ENCODE results near the gene MSI2. TPM values are rescaled to one million over a fixed set of nuclear protein-coding genes. Genes with fewer than 3 reads are reported as not detected.
A peak's percentile ranks its signal among the peaks of the same experiment; 100 is the strongest.
"Not testable (repeated sequence)": the region's sequence is repeated elsewhere in the genome, so short reads cannot be mapped to it uniquely, and the experiment has no call there.

The MSI2 gene
- 100 to 1,000 TPM; 112 to 119 TPM for total RNA-seq

GRCh38 chr17:57255776-57256681, at the start of gene MSI2:
Gene MSI2, plus strand, starts transcription at chr17:57256523. Its CDS starts 220 bp downstream, at chr17:57256743.
- Mint-ChIP-seq H3K4me3 (peak within 1 kb of the TSS; percentile 91 to 98), H3K27ac (peak within 1 kb of the TSS; percentile 91), H3K27me3 (ENCODE audit: low read depth) (no peaks in the 10 kb centered on the region), H3K4me1 (ENCODE audit: low read depth) (peaks cover 41% of the 10 kb centered on the region), H3K36me3 (ENCODE audit: insufficient read depth in 2 of 2) (peaks cover 8 to 10% of the 10 kb centered on the region in 2 donors), H3K9me3 (no peaks in the 10 kb centered on the region)
- DNase-seq (peak; percentile 89 to 91), ATAC-seq (replicated peaks in 1 of 2) (peak; percentile 84 to 87)

- no peak for ATAC-seq (replicated peaks in 1 of 2)
- peaks cover 12% of the 10 kb centered on the region for H3K27me3 Mint-ChIP-seq (ENCODE audit: low read depth)
Measured at GRCh38 chr17:57206928-57207327, 49.4 kb upstream of the MSI2 start.

GRCh38 chr17:57207396-57207795, 48.9 kb upstream of the MSI2 start:
- H3K4me1 Mint-ChIP-seq (ENCODE audit: low read depth): no peaks in the 10 kb centered on the region
- no peak overlapping the region for H3K27ac Mint-ChIP-seq
- H3K9me3 Mint-ChIP-seq: no peaks in the 10 kb centered on the region
- DNase-seq (no peak), ATAC-seq (replicated peaks in 1 of 2) (no peak)
- peaks cover 0 to 3% of the 10 kb centered on the region in 2 donors for H3K36me3 Mint-ChIP-seq (ENCODE audit: insufficient read depth in 2 of 2)
- peaks cover 17% of the 10 kb centered on the region for H3K27me3 Mint-ChIP-seq (ENCODE audit: low read depth)
- H3K4me3 Mint-ChIP-seq: no peak overlapping the region

More at GRCh38 chr17:57206928-57207327, 49.4 kb upstream of the MSI2 start:
- Mint-ChIP-seq H3K36me3 (ENCODE audit: insufficient read depth in 2 of 2) (peaks cover 0 to 3% of the 10 kb centered on the region in 2 donors), H3K4me1 (ENCODE audit: low read depth) (no peaks in the 10 kb centered on the region), H3K27ac (no peak overlapping the region), H3K4me3 (no peak overlapping the region), H3K9me3 (no peaks in the 10 kb centered on the region)
- DNase-seq: no peak

GRCh38 chr17:57210224-57210553, 46.1 kb upstream of the MSI2 start:
- Mint-ChIP-seq H3K4me3 (no peak overlapping the region), H3K36me3 (ENCODE audit: insufficient read depth in 2 of 2) (peaks cover 0 to 3% of the 10 kb centered on the region in 2 donors), H3K27ac (no peak overlapping the region), H3K4me1 (ENCODE audit: low read depth) (no peaks in the 10 kb centered on the region), H3K9me3 (no peaks in the 10 kb centered on the region), H3K27me3 (ENCODE audit: low read depth) (peaks cover 23% of the 10 kb centered on the region)
- DNase-seq: no peak
- no peak for ATAC-seq (replicated peaks in 1 of 2)

GRCh38 chr17:57210972-57211411, 45.3 kb upstream of the MSI2 start:
- Mint-ChIP-seq H3K27me3 (ENCODE audit: low read depth) (peaks cover 28% of the 10 kb centered on the region), H3K27ac (no peak overlapping the region), H3K4me3 (no peak overlapping the region), H3K9me3 (no peaks in the 10 kb centered on the region), H3K36me3 (ENCODE audit: insufficient read depth in 2 of 2) (peaks cover 0 to 3% of the 10 kb centered on the region in 2 donors), H3K4me1 (ENCODE audit: low read depth) (no peaks in the 10 kb centered on the region)
- ATAC-seq (replicated peaks in 1 of 2) (no peak), DNase-seq (no peak)

GRCh38 chr17:57211543-57211942, 44.8 kb upstream of the MSI2 start:
- ATAC-seq (replicated peaks in 1 of 2) (no peak), DNase-seq (no peak)
- Mint-ChIP-seq H3K9me3 (no peaks in the 10 kb centered on the region), H3K27me3 (ENCODE audit: low read depth) (peaks cover 28% of the 10 kb centered on the region), H3K4me3 (no peak overlapping the region), H3K27ac (no peak overlapping the region), H3K36me3 (ENCODE audit: insufficient read depth in 2 of 2) (peaks cover 0 to 3% of the 10 kb centered on the region in 2 donors), H3K4me1 (ENCODE audit: low read depth) (no peaks in the 10 kb centered on the region)

GRCh38 chr17:57213180-57213825, 43.0 kb upstream of the MSI2 start:
- no peaks in the 10 kb centered on the region for H3K4me1 Mint-ChIP-seq (ENCODE audit: low read depth)
- peaks cover 0 to under 1% of the 10 kb centered on the region in 2 donors for H3K36me3 Mint-ChIP-seq (ENCODE audit: insufficient read depth in 2 of 2)
- no peak for ATAC-seq (replicated peaks in 1 of 2)
- no peak overlapping the region for H3K27ac Mint-ChIP-seq
- DNase-seq: no peak
- H3K27me3 Mint-ChIP-seq (ENCODE audit: low read depth): peaks cover 35% of the 10 kb centered on the region
- H3K4me3 Mint-ChIP-seq: no peak overlapping the region
- no peaks in the 10 kb centered on the region for H3K9me3 Mint-ChIP-seq

GRCh38 chr17:57215317-57215716, 41.0 kb upstream of the MSI2 start:
- no peak for ATAC-seq (replicated peaks in 1 of 2)
- Mint-ChIP-seq H3K27me3 (ENCODE audit: low read depth) (peaks cover 44% of the 10 kb centered on the region), H3K4me1 (ENCODE audit: low read depth) (no peaks in the 10 kb centered on the region), H3K27ac (no peak overlapping the region), H3K36me3 (ENCODE audit: insufficient read depth in 2 of 2) (no peaks in the 10 kb centered on the region), H3K4me3 (no peak overlapping the region), H3K9me3 (no peaks in the 10 kb centered on the region)
- DNase-seq: no peak

GRCh38 chr17:57221366-57222350, 34.7 kb upstream of the MSI2 start:
- H3K9me3 Mint-ChIP-seq: peaks cover 0 to 7% of the 10 kb centered on the region in 2 donors
- DNase-seq: no peak
- H3K27ac Mint-ChIP-seq: no peak overlapping the region
- no peak for ATAC-seq (replicated peaks in 1 of 2)
- H3K4me1 Mint-ChIP-seq (ENCODE audit: low read depth): no peaks in the 10 kb centered on the region
- no peak overlapping the region for H3K4me3 Mint-ChIP-seq
- peaks cover 4 to 8% of the 10 kb centered on the region in 2 donors for H3K36me3 Mint-ChIP-seq (ENCODE audit: insufficient read depth in 2 of 2)
- peaks cover 16% of the 10 kb centered on the region for H3K27me3 Mint-ChIP-seq (ENCODE audit: low read depth)

- H3K36me3 Mint-ChIP-seq (ENCODE audit: insufficient read depth in 2 of 2); H3K27ac Mint-ChIP-seq; ATAC-seq (replicated peaks in 1 of 2); H3K4me3 Mint-ChIP-seq; H3K9me3 Mint-ChIP-seq; DNase-seq; H3K4me1 Mint-ChIP-seq (ENCODE audit: low read depth): not testable (repeated sequence)
- peaks cover 11% of the 10 kb centered on the region for H3K27me3 Mint-ChIP-seq (ENCODE audit: low read depth)
Measured at GRCh38 chr17:57222422-57222821, 33.9 kb upstream of the MSI2 start.

- ATAC-seq (replicated peaks in 1 of 2) (no peak), DNase-seq (no peak)
- Mint-ChIP-seq H3K9me3 (peaks cover 0 to 7% of the 10 kb centered on the region in 2 donors), H3K27me3 (ENCODE audit: low read depth) (peaks cover 9% of the 10 kb centered on the region), H3K4me1 (ENCODE audit: low read depth) (no peaks in the 10 kb centered on the region), H3K36me3 (ENCODE audit: insufficient read depth in 2 of 2) (peaks cover 4 to 10% of the 10 kb centered on the region in 2 donors), H3K27ac (no peak overlapping the region), H3K4me3 (no peak overlapping the region)
Measured at GRCh38 chr17:57225127-57225526, 31.2 kb upstream of the MSI2 start.

- Mint-ChIP-seq H3K4me1 (ENCODE audit: low read depth) (no peaks in the 10 kb centered on the region), H3K27me3 (ENCODE audit: low read depth) (peaks cover 10% of the 10 kb centered on the region), H3K36me3 (ENCODE audit: insufficient read depth in 2 of 2) (peaks cover 3 to 8% of the 10 kb centered on the region in 2 donors), H3K9me3 (peaks cover 0 to 6% of the 10 kb centered on the region in 2 donors), H3K27ac (no peak overlapping the region), H3K4me3 (no peak overlapping the region)
- DNase-seq: no peak
- ATAC-seq (replicated peaks in 1 of 2): no peak
Measured at GRCh38 chr17:57226793-57227192, 29.5 kb upstream of the MSI2 start.
